Endodermal cell (in vitro differentiated cells): ENCODE measurements around the gene GRIP1. TPM values are rescaled to one million over a fixed set of nuclear protein-coding genes. Genes with fewer than 3 reads are reported as not detected.

Experiments
- DNase-seq: peaks from one replicate; pipeline ENCODE4 v3.0.0-alpha.2; 2017
- H3K27ac ChIP-seq: 2 replicates; pipeline ENCODE4 v1.5.1; 2013; ENCODE audit warnings: mild to moderate bottlenecking, low read depth, low read length, moderate library complexity
- H3K27me3 ChIP-seq: 2 replicates; pipeline ENCODE4 v1.6.1; 2013; ENCODE audit warnings: mild to moderate bottlenecking, low read length, moderate library complexity; ENCODE audit not compliant: insufficient read depth, control insufficient read depth, poor library complexity, severe bottlenecking
- H3K36me3 ChIP-seq: 2 replicates; pipeline ENCODE4 v1.7.0; 2013; ENCODE audit warnings: mild to moderate bottlenecking, low read length, moderate library complexity; ENCODE audit not compliant: control insufficient read depth, insufficient read depth
- H3K4me1 ChIP-seq: one replicate; pipeline ENCODE4 v1.7.0; 2013; ENCODE audit warnings: low read length; ENCODE audit not compliant: control insufficient read depth, insufficient read depth
- H3K4me3 ChIP-seq: 2 replicates; pipeline ENCODE4 v1.5.1; 2013; ENCODE audit warnings: mild to moderate bottlenecking, low read length, moderate library complexity
- H3K9ac ChIP-seq: 2 replicates; pipeline ENCODE4 v1.6.1; 2013; ENCODE audit warnings: mild to moderate bottlenecking, low read length, moderate library complexity; ENCODE audit not compliant: poor library complexity, severe bottlenecking; ENCODE audit errors: extremely low read depth
- H3K9me3 ChIP-seq: 2 replicates; pipeline ENCODE4 v1.6.1; 2013; ENCODE audit warnings: mild to moderate bottlenecking, low read length, moderate library complexity; ENCODE audit not compliant: control insufficient read depth
- H3K27ac Mint-ChIP-seq: 2 replicates; pipeline ENCODE4 v1.8.0; 2020; ENCODE audit warnings: mixed read lengths
- H3K27me3 Mint-ChIP-seq: 2 replicates; pipeline ENCODE4 v1.8.0; 2021; ENCODE audit warnings: mild to moderate bottlenecking, mixed read lengths; ENCODE audit not compliant: insufficient read depth
- H3K36me3 Mint-ChIP-seq: 2 replicates; pipeline ENCODE4 v1.8.0; 2020; ENCODE audit warnings: low read depth, mixed read lengths
- H3K4me1 Mint-ChIP-seq: 2 replicates; pipeline ENCODE4 v1.8.0; 2020; ENCODE audit warnings: mixed read lengths
- H3K4me3 Mint-ChIP-seq: 2 replicates; pipeline ENCODE4 v1.8.0; 2020; ENCODE audit warnings: mild to moderate bottlenecking, moderate library complexity, mixed read lengths
- H3K9me3 Mint-ChIP-seq: 2 replicates; pipeline ENCODE4 v1.8.0; 2020; ENCODE audit warnings: mild to moderate bottlenecking, mixed read lengths
- CTCF ChIP-seq: fragments of 200-600 bp; sonication (generic); conservative IDR thresholded peaks from 2 replicates; pipeline ENCODE4 v1.5.0; 2021; ENCODE audit warnings: antibody characterized with exemption, mild to moderate bottlenecking
- WGBS, 2 experiments: methylation state at CpG; one replicate each; pipeline versions ENCODE4 v1.1.5 to v1.1.7; 2013; ENCODE audit warnings: missing lambda C conversion rate in 2 of 2, mixed read lengths in 1 of 2; ENCODE audit not compliant: insufficient coverage in 1 of 2, insufficient read length in 1 of 2; 5-methylcytosine and 5-hydroxymethylcytosine counted together
- total RNA-seq, 2 donors: library from RNA; stranded (reverse); fragmentation: NEBNext Ultra II Directional in 1 of 2; extraction: Animal tissue kit (Norgen Biotek cat#: 25700) in 1 of 2; gene quantifications; 2 replicates in 1 of 2; 3 replicates in 1 of 2; pipeline ENCODE4 v1.2.1, GENCODE V29; 2021

GRIP1 gene
- total RNA-seq, 2 donors from 2014 or later, result 41.0 to 47.6 TPM

- TF ChIP-seq CTCF, result no peak
- H3K27ac ChIP-seq, result no peak overlapping the region
- Mint-ChIP-seq H3K27me3 (no peaks in the 10 kb centered on the region), H3K36me3 (peaks cover 3% of the 10 kb centered on the region), H3K27ac (no peak overlapping the region), H3K4me1 (peaks cover 9% of the 10 kb centered on the region), H3K4me3 (no peak overlapping the region), H3K9me3 (no peaks in the 10 kb centered on the region)
- H3K4me1 ChIP-seq, result peaks cover 5% of the 10 kb centered on the region
- no peaks in the 10 kb centered on the region for H3K27me3 ChIP-seq
- no peaks in the 10 kb centered on the region for H3K36me3 ChIP-seq
- DNase-seq, result peak; percentile 59
- no peak overlapping the region for H3K4me3 ChIP-seq
- H3K9me3 ChIP-seq, result no peaks in the 10 kb centered on the region
- H3K9ac ChIP-seq, result no peak overlapping the region
Observed at GRCh38 chr12:66467932-66468331, 210.9 kb downstream of the GRIP1 start.

- Mint-ChIP-seq H3K9me3 (no peaks in the 10 kb centered on the region), H3K36me3 (peaks cover 3% of the 10 kb centered on the region), H3K27ac (no peak overlapping the region), H3K4me3 (no peak overlapping the region), H3K4me1 (peaks cover 9% of the 10 kb centered on the region), H3K27me3 (no peaks in the 10 kb centered on the region)
- H3K9ac ChIP-seq, result no peak overlapping the region
- no peaks in the 10 kb centered on the region for H3K36me3 ChIP-seq
- WGBS, 2 experiments, result 90 to 100% methylated on average over 1 to 3 of the region's 3 CpGs
- no peak overlapping the region for H3K27ac ChIP-seq
- DNase-seq, result no peak
- H3K4me1 ChIP-seq, result peaks cover 5% of the 10 kb centered on the region
- TF ChIP-seq CTCF, result no peak
- no peaks in the 10 kb centered on the region for H3K9me3 ChIP-seq
- no peaks in the 10 kb centered on the region for H3K27me3 ChIP-seq
- H3K4me3 ChIP-seq, result no peak overlapping the region
Observed at GRCh38 chr12:66461331-66461730, 217.5 kb downstream of the GRIP1 start.

- Histone ChIP-seq H3K27me3 (no peaks in the 10 kb centered on the region), H3K4me1 (peaks cover 5% of the 10 kb centered on the region), H3K36me3 (no peaks in the 10 kb centered on the region), H3K9me3 (no peaks in the 10 kb centered on the region), H3K27ac (no peak overlapping the region), H3K9ac (no peak overlapping the region), H3K4me3 (no peak overlapping the region)
- H3K4me1 Mint-ChIP-seq, result peaks cover 9% of the 10 kb centered on the region
- H3K9me3 Mint-ChIP-seq, result no peaks in the 10 kb centered on the region
- H3K27ac Mint-ChIP-seq, result no peak overlapping the region
- peaks cover 3% of the 10 kb centered on the region for H3K36me3 Mint-ChIP-seq
- WGBS, 2 experiments, result 94 to 96% methylated on average over 6 to 7 of the region's 7 CpGs
- H3K27me3 Mint-ChIP-seq, result peaks cover 2% of the 10 kb centered on the region
- no peak overlapping the region for H3K4me3 Mint-ChIP-seq
- no peak for TF ChIP-seq CTCF
- DNase-seq, result no peak
Observed at GRCh38 chr12:66459944-66460482, 218.9 kb downstream of the GRIP1 start.
